Inflammatory macrophage treated with lipopolysaccharide for 4 hours (primary cell): ENCODE measurements around the gene ORC4.
A peak's percentile ranks its signal among the peaks of the same experiment; 100 is the strongest.
"Not testable (repeated sequence)": the region's sequence is repeated elsewhere in the genome, so short reads cannot be mapped to it uniquely, and the experiment has no call there.

Experiments
- DNase-seq: peaks from one replicate; pipeline ENCODE4 v3.0.0-alpha.2; 2020

The ORC4 gene

GRCh38 chr2:148013876-148014275 is 6.7 kb downstream of the ORC4 start:
- no peak for DNase-seq

- not testable (repeated sequence) for DNase-seq
Observed at GRCh38 chr2:148008411-148008810, 12.1 kb downstream of the ORC4 start.

- no peak for DNase-seq
Observed at GRCh38 chr2:148007219-148007900, 13.2 kb downstream of the ORC4 start.

- no peak for DNase-seq
Observed at GRCh38 chr2:148006249-148007007, 14.1 kb downstream of the ORC4 start.

DNA sequence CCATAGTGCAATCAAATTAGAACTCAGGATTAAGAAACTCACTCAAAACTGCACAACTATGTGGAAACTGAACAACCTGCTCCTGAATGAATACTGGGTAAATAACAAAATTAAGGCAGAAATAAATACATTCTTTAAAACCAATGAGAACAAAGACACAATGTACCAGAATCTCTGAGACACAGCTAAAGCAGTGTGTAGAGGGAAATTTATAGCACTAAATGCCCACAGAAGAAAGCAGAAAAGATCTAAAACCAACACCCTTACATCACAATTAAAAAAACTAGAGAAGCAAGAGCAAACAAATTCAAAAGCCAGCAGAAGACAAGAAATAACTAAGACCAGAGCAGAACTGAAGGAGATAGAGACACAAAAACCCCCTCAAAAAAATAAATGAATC is 18.1 kb downstream of the ORC4 start:
- not testable (repeated sequence) for DNase-seq

- no peak for DNase-seq
Observed at GRCh38 chr2:148000095-148000494, 20.4 kb downstream of the ORC4 start.

- no peak for DNase-seq
Observed at GRCh38 chr2:147999126-147999525, 21.4 kb downstream of the ORC4 start.

- DNase-seq, result no peak
Observed at GRCh38 chr2:147998203-147998602, 22.3 kb downstream of the ORC4 start.

DNA sequence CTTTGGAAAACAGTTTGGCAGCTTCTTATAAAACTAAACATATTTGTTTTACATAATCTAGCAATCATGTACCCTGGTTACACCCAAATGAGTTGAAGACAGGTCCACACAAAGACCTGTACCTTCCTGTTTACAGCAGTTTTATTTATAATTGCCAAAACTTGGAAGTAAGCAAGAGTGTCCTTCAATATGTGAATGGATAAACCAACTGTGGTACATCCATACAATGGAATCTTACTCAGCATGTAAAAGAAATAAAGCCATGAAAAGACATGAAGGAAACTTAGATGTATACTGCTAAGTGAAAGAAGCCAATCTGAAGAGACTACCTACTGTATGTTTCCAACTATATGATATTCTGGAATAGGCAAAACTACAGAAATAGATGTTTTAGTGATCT is 23.7 kb downstream of the ORC4 start:
- no peak for DNase-seq

GRCh38 chr2:147994965-147995364 is 25.6 kb downstream of the ORC4 start:
- not testable (repeated sequence) for DNase-seq

GRCh38 chr2:147989809-147990403 is 30.6 kb downstream of the ORC4 start:
- DNase-seq, result peak; percentile 48

DNA sequence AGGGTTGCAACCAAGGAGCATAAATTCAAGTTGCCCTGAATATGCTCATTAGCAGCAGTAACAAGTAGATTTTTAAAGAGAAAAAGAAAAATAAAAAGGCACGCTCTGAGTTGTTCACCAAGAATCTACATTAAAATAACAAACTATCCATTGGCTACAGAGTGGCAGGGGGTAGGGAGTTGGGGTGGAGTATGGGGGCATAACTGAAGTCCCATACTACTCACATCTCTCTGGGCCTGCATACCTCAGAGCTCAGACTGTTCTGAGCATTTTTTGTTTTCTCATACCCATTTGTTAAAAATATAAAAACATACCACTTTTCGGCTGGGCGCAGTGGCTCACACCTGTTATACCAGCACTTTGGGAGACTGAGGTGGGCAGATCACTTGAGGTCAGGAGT is 31.4 kb downstream of the ORC4 start:
- DNase-seq, result no peak

- peak; percentile 31 for DNase-seq
Observed at GRCh38 chr2:147980940-147981528, 39.5 kb downstream of the ORC4 start.

DNA sequence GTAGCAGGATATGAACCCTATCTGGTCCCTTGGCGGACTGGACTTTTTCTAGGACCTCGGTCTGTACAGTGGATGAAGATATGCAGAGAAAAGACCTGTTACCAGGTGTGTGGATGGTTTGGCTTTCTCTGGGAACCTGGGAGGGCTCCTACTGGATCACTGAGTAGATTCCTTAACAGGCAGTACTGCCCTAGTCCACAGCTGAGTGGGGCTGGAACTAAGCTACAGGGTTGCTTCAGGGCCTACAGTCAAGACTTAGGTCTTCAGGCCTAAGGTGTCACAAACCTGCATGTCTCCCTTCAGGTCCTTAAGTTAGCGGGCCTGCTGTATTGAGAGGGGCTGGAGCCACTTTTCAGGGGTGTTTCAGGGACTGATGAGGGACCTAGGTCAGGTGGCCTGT is 42.9 kb downstream of the ORC4 start:
- DNase-seq, result no peak

DNA sequence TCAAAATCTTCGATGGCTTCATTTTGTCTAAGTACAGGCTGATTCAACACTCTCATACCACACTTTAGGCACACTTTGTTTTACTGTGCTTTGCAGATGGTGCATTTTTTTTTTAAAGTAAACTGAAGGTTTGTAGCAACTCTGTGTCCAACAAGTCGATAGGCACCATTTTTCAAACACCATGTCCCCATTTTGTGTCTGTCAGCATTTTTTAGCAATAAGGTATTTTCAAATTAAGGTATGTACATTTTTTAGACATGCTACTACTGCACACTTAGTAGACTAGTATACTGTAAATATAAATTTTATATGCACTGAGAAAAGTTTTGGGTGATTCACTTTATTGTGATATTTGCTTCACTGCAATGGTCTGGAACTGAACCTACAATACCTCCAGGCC is 44.4 kb downstream of the ORC4 start:
- DNase-seq, result no peak

DNA sequence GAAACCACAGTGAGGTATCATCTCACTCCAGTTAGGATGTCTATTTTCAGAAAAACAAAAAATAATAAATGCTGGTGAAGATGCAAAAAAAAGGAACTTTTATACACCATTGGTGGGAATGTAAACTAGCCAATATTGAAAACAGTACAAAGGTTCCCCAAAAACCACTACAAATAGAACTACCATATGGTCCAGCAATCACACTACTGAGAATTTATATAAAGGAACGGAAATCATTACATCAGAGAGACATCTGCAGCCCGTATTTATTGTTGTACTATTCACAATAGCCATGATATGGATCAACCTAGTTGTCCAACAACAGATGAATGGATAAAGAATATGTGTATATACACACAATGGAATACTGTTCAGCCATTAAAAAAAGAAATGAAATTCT is 52.0 kb downstream of the ORC4 start:
- DNase-seq, result no peak

- DNase-seq, result no peak
Observed at GRCh38 chr2:147952118-147952517, 68.4 kb downstream of the ORC4 start.

- no peak for DNase-seq
Observed at GRCh38 chr2:147945660-147946059, 74.9 kb downstream of the ORC4 start.

GRCh38 chr2:147939313-147939712 is 81.2 kb downstream of the ORC4 start:
- DNase-seq, result no peak

GRCh38 chr2:147937744-147938349 is 82.7 kb downstream of the ORC4 start:
- DNase-seq, result peak; percentile 21

- no peak for DNase-seq
Observed at GRCh38 chr2:147934881-147935620, 85.5 kb downstream of the ORC4 start.

- no peak for DNase-seq
Observed at GRCh38 chr2:147933931-147934330, 86.6 kb downstream of the ORC4 start.
